A673 (cell line): ENCODE data around the gene PPHLN1.

Experiments used
- EZH2 ChIP-seq: fragments of 200-600 bp; sonication (generic); IDR thresholded peaks from 2 replicates; pipeline ENCODE4 v1.6.1; 2017; ENCODE audit warnings: borderline replicate concordance, low read depth, mild to moderate bottlenecking, mixed read lengths, antibody characterized with exemption, low read length; ENCODE audit not compliant: poor library complexity, severe bottlenecking
- TF ChIP-seq, protein P1 (sequence below): fragments of 300-800, 200-600 bp; sonication (generic); conservative IDR thresholded peaks from 2 replicates; pipeline ENCODE4 v1.5.1; 2017; ENCODE audit warnings: low read depth, mild to moderate bottlenecking, antibody characterized with exemption, low read length, moderate library complexity, mixed read lengths

DNA sequence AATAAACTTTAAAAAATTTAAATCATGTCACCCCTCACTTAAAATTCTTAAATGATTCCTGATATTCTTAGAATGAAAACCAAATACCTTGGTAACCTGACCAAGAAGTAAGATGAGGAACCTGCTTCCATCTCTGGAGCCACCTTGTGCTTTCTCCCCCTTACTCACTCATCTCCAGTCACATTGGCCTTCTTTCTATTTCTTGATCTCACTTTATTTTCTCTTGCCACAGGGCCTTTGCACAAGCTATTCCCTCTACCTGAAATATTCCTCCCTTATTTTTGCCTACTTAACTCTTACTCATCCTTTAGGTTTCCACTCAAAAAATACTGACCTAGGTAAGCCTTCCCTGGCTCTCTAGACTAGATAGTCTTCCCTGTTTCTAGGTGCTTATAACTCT is 5.2 kb upstream of the PPHLN1 start:
- TF ChIP-seq, protein P1, sequence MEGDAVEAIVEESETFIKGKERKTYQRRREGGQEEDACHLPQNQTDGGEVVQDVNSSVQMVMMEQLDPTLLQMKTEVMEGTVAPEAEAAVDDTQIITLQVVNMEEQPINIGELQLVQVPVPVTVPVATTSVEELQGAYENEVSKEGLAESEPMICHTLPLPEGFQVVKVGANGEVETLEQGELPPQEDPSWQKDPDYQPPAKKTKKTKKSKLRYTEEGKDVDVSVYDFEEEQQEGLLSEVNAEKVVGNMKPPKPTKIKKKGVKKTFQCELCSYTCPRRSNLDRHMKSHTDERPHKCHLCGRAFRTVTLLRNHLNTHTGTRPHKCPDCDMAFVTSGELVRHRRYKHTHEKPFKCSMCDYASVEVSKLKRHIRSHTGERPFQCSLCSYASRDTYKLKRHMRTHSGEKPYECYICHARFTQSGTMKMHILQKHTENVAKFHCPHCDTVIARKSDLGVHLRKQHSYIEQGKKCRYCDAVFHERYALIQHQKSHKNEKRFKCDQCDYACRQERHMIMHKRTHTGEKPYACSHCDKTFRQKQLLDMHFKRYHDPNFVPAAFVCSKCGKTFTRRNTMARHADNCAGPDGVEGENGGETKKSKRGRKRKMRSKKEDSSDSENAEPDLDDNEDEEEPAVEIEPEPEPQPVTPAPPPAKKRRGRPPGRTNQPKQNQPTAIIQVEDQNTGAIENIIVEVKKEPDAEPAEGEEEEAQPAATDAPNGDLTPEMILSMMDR: no peak
- no peak for TF ChIP-seq EZH2
